Osteoblast (primary cell): ENCODE data around the gene TMEM239. TPM values are rescaled to one million over a fixed set of nuclear protein-coding genes. Genes with fewer than 3 reads are reported as not detected.

ENCODE experiments used
- DNase-seq: peaks from one replicate; pipeline ENCODE4 v3.0.0; 2011; ENCODE audit warnings: low spot score, mixed read lengths; ENCODE audit not compliant: insufficient read length; ENCODE audit errors: missing footprints
- H2AFZ ChIP-seq: 2 replicates; pipeline ENCODE4 v1.6.0; 2011; ENCODE audit warnings: mild to moderate bottlenecking, low read length
- H3K27ac ChIP-seq: 2 replicates; pipeline ENCODE4 v1.5.1; 2011; ENCODE audit warnings: mild to moderate bottlenecking, low read depth, low read length, moderate library complexity
- H3K27me3 ChIP-seq: 2 replicates; pipeline ENCODE4 v1.6.0; 2012; ENCODE audit warnings: mild to moderate bottlenecking, control low read depth, inconsistent platforms, low read length, moderate library complexity; ENCODE audit not compliant: insufficient read depth
- H3K36me3 ChIP-seq: 2 replicates; pipeline ENCODE4 v1.5.1; 2011; ENCODE audit warnings: mild to moderate bottlenecking, low read length, control low read depth, moderate library complexity; ENCODE audit not compliant: insufficient read depth
- H3K4me1 ChIP-seq: 2 replicates; pipeline ENCODE4 v1.5.1; 2011; ENCODE audit warnings: mild to moderate bottlenecking, low read length, control low read depth, moderate library complexity; ENCODE audit not compliant: insufficient read depth
- H3K4me2 ChIP-seq: 2 replicates; pipeline ENCODE4 v1.6.0; 2011; ENCODE audit warnings: mild to moderate bottlenecking, low read length; ENCODE audit not compliant: insufficient read depth
- H3K4me3 ChIP-seq: fragments of 200-600 bp; sonication (generic); 3 replicates; pipeline ENCODE4 v1.5.1; 2012; ENCODE audit warnings: mild to moderate bottlenecking, low read length, inconsistent platforms; ENCODE audit not compliant: insufficient read depth
- H3K79me2 ChIP-seq: 2 replicates; pipeline ENCODE4 v1.6.0; 2012; ENCODE audit warnings: mild to moderate bottlenecking, low read length, control low read depth, inconsistent platforms; ENCODE audit not compliant: insufficient read depth
- H3K9me3 ChIP-seq: 2 replicates; pipeline ENCODE4 v1.5.1; 2011; ENCODE audit warnings: low read depth, low read length, control low read depth
- H4K20me1 ChIP-seq: 2 replicates; pipeline ENCODE4 v1.6.0; 2012; ENCODE audit warnings: mild to moderate bottlenecking, low read length, control low read depth; ENCODE audit not compliant: insufficient read depth
- total RNA-seq: library from RNA; depleted of rRNA; stranded (reverse); fragments of >200 nt; gene quantifications from 2 replicates; pipeline ENCODE4 v1.2.3, GENCODE V29; 2012
- TF ChIP-seq, protein P1 (sequence below): IDR thresholded peaks from 2 replicates; pipeline ENCODE4 v1.5.1; 2011; ENCODE audit warnings: mild to moderate bottlenecking, low read depth, low read length, moderate library complexity; ENCODE audit errors: extremely low read depth

TMEM239 gene
- total RNA-seq, 1 donor: under 0.01 TPM

- no peak overlapping the region for H2AFZ ChIP-seq
- no peak overlapping the region for H3K27ac ChIP-seq
- peak; percentile 78 for DNase-seq
- peaks cover 3% of the 10 kb centered on the region for H4K20me1 ChIP-seq
- no peaks in the 10 kb centered on the region for H3K4me1 ChIP-seq
- H3K4me3 ChIP-seq: no peak overlapping the region
- no peak overlapping the region for H3K4me2 ChIP-seq
- H3K9me3 ChIP-seq: no peaks in the 10 kb centered on the region
- peaks cover 56% of the 10 kb centered on the region for H3K27me3 ChIP-seq
- no peaks in the 10 kb centered on the region for H3K79me2 ChIP-seq
- no peaks in the 10 kb centered on the region for H3K36me3 ChIP-seq
- TF ChIP-seq, protein P1, sequence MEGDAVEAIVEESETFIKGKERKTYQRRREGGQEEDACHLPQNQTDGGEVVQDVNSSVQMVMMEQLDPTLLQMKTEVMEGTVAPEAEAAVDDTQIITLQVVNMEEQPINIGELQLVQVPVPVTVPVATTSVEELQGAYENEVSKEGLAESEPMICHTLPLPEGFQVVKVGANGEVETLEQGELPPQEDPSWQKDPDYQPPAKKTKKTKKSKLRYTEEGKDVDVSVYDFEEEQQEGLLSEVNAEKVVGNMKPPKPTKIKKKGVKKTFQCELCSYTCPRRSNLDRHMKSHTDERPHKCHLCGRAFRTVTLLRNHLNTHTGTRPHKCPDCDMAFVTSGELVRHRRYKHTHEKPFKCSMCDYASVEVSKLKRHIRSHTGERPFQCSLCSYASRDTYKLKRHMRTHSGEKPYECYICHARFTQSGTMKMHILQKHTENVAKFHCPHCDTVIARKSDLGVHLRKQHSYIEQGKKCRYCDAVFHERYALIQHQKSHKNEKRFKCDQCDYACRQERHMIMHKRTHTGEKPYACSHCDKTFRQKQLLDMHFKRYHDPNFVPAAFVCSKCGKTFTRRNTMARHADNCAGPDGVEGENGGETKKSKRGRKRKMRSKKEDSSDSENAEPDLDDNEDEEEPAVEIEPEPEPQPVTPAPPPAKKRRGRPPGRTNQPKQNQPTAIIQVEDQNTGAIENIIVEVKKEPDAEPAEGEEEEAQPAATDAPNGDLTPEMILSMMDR: no peak
These were observed 21.2 kb upstream of the TMEM239 start for GRCh38 chr20:2794866-2795447.

DNA sequence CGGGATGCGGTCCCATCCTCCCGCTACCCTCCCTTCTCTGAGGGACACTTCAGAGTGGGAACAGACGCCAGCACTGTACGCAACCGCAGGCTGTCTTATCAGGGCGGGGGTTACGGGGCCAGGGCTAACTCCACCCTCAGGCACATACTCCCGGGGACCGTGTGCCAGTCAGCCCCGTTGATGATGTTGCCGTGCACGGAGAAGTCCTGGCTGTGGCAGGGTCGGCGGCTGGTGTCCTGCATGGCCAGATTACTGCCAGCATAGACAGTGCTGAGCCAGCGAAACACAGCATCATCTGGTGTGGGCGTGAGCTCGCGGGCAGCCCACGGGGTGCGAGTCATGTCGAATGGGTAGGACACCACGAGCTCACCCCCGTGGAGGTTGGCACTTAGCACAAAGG is 20.7 kb upstream of the TMEM239 start:
- peak; percentile 35 for DNase-seq
- TF ChIP-seq, protein P1: no peak
- H2AFZ ChIP-seq: no peak overlapping the region

DNA sequence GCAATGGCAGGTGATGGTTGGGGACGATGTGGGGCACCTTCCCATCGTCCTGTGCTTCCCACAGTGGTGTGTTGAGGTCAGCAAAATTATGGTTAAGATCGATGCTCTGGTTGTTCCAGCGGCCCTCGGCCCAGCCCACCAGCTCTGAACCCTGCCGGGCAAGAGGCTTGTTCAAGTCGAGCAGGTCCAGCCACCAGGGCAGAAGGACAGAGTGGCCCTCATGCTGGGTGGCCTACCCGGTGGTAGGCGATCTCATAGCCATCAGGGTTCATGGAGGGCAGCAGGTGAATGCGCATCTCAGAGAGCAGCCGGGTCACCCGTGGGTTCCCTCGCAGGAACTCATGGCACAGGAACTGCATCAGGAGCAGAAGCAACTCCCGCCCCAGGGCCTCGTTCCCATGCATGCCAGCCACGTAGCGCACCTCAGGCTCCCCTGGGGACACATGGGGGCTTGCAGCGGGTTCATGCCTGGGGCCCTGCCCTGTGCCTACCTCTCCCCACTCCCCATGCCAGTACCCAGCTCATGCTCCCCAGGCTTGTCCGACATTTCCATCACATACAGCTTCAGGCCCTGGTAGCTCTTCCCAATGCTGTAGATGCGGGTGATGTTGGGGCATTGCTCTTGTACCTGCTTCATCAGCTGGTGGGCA is 20.0 kb upstream of the TMEM239 start:
- no peaks in the 10 kb centered on the region for H3K79me2 ChIP-seq
- no peak overlapping the region for H3K4me2 ChIP-seq
- no peak overlapping the region for H2AFZ ChIP-seq
- H3K36me3 ChIP-seq: no peaks in the 10 kb centered on the region
- TF ChIP-seq, protein P1: no peak
- H3K27me3 ChIP-seq: peaks cover 62% of the 10 kb centered on the region
- H3K4me3 ChIP-seq: no peak overlapping the region
- no peaks in the 10 kb centered on the region for H3K4me1 ChIP-seq
- H4K20me1 ChIP-seq: peaks cover 3% of the 10 kb centered on the region
- peak; percentile 54 for DNase-seq
- H3K27ac ChIP-seq: no peak overlapping the region
- H3K9me3 ChIP-seq: no peaks in the 10 kb centered on the region

More for the DNA sequence above, 20.7 kb upstream of the TMEM239 start:
- Histone ChIP-seq H3K4me3 (no peak overlapping the region), H3K27me3 (peaks cover 56% of the 10 kb centered on the region), H3K27ac (no peak overlapping the region), H3K4me2 (no peak overlapping the region), H3K36me3 (no peaks in the 10 kb centered on the region), H3K9me3 (no peaks in the 10 kb centered on the region), H3K79me2 (no peaks in the 10 kb centered on the region), H3K4me1 (no peaks in the 10 kb centered on the region), H4K20me1 (peaks cover 3% of the 10 kb centered on the region)

GRCh38 chr20:2797136-2797983 is 18.8 kb upstream of the TMEM239 start:
- no peak overlapping the region for H3K27ac ChIP-seq
- no peaks in the 10 kb centered on the region for H3K79me2 ChIP-seq
- no peak overlapping the region for H2AFZ ChIP-seq
- no peaks in the 10 kb centered on the region for H3K36me3 ChIP-seq
- no peak overlapping the region for H3K4me2 ChIP-seq
- peak; percentile 77 for DNase-seq
- H3K27me3 ChIP-seq: peaks cover 63% of the 10 kb centered on the region
- H3K9me3 ChIP-seq: no peaks in the 10 kb centered on the region
- no peak overlapping the region for H3K4me3 ChIP-seq
- TF ChIP-seq, protein P1: no peak
- no peaks in the 10 kb centered on the region for H3K4me1 ChIP-seq
- H4K20me1 ChIP-seq: peaks cover 3% of the 10 kb centered on the region
